CD4-positive, alpha-beta T cell treated with Interleukin-1 beta for 1 hour (primary cell): ENCODE results near the gene ASTN2.

Source experiments
- DNase-seq, 2 donors: peaks; one replicate each; pipeline ENCODE4 v3.0.0-alpha.2; 2020 to 2022

ASTN2 gene

DNA sequence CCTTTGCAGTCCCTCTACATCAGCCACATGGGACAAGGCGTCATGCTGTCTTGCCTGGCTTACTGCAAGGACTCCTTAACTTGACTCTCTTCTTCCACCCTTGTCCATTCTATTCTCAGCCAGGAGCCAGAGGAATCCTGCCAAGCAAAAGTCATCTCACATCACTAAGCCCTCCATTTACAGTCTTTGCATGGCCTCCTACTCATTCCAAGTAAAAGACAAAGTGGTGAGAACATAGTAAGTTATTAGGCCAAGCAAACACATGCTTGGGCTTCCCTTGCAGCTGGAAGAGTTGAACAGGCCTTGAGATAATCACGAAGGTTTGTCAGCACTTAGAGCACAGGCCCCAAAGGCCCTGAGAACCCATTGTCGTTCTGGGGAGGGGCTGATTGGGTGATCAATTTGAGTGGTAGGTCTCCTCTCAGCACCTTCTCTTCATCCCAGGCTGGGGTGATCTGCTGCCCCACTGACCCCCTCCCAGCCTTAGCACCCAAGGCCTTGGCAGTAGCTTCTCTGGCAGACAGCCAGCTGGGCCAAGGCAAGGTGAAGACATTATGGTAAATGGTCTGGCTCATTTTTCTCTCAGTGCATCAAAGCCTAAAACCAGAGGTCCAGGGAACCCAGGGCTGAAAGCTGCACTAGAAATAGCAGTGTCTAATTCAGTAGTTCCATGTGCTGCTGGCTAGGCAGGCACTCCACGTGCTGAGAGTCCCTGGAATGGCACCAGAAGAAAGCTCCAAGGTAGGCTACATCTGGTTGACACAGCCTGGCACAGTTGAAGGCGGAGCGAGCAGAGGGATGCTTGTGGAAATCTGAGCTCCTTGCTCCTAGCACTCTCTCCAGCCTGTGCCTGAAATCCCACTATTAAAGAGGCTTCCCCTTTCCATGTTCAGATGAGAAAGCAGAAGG lies 121.4 kb downstream of the ASTN2 start:
- DNase-seq: no peak

DNA sequence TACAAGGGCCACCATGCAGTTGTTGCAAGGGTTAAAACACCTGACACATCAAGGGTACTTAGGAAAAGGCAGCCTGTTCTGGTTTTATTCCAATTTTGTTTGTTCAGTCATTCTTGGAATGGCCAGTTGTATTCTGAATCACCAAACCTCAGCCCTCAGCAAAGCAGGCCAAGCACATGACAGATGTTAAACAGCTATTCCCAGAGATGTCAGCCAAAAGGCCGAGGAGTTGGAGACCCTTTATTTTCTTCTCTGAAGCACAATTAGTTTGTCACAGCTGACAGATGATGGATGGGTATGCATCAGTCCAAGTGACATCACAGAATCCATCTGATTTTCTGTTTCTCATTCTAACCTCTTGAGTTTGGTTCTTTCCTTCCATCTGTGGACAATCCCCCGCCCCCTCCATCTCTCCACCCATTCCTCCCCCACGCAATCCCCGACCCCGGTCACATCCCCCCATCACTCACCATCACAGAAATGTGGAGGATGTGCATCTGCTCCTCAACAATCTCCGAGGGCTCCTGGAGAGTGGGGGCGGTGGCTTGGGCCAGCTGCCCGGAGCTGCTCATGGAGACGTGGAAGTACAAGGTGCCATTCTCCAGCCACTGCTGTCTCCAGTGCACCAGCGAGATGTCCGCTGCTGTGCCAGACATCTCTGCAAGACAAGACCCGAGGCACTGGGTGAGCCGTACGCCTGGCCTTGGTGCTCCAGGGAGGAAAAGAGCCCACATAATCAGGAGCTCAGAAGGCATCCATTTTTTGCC lies 123.8 kb downstream of the ASTN2 start:
- no peak for DNase-seq

DNA sequence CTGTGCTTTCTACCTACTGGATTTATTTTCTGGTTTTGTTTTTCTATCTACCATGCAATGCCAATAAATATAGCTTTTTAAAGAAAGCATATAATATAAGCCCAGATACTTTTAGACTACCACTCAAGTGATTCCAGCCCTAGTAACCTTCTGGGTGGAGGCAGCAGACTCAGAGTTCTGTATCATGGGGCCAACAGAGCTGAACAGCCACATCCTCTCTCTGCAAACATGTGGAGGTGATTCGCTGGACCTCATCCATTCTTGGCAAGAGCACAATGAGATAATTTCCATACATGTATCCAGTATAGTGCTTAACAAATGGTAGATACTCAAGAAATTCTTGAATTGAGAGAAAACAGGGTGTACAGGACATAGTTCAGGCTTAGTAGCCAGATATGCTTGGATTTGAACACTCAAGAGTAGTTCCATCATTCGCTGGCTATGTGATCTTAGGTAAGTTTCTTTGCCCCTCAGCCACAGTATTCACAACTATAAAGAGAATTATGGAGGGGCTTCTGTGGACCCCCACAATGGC lies 124.5 kb downstream of the ASTN2 start:
- DNase-seq: no peak

DNA sequence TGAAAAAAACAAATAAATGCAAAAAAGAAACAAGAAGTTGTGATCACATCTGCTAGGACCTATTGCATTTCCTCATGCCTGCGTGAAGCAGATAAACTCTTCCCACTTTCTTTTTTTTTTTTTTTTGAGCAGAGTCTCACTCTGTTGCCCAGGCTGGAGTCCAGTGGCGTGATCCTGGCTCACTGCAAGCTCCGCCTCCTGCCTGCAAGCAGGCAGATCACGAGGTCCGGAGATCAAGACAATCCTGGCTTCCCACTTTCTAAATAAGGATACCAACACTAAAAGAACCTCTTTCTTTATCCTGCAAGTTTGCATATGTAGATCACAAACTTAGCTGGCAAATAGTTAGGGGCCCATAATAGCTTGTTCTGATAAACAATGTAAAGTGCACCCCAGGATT lies 128.6 kb downstream of the ASTN2 start:
- no peak for DNase-seq

DNA sequence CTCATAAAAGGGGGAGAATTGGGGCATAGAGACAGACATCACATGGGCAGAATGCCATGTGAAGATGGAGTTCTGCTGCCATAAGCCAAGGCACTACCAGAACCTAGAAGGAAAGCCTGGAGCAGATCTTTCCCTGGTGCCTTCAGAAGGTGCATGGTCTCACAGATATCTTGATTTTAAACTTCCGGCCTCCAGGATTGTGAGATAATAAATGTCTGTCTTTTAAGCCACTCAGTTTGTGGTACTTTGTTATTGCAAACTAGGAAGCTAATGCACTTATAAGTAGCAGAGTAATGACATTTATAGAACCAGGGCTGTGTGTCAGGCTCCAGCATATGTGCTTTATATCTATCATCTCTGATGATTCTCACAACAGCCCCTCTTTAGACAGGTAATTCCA lies 130.4 kb downstream of the ASTN2 start:
- DNase-seq: no peak

DNA sequence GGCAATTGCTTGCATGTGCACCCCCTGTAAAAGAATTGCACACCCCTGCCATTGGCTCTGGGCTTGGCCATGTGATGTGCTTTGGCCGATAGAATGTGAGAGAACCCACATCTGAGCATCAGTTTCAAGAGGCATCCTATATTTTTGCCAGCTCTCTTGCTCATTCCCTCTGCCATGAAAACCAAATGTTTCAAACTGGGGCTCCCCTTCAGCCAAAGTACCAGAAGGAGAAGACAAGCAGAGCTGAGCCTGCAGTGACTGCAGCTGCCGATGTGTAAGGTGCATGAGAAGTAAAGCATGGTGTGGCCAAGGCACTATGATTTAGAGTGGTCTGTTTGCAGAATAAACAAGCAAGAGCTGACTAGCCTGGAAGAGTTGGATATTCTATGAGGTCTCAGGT lies 132.3 kb downstream of the ASTN2 start:
- no peak for DNase-seq

DNA sequence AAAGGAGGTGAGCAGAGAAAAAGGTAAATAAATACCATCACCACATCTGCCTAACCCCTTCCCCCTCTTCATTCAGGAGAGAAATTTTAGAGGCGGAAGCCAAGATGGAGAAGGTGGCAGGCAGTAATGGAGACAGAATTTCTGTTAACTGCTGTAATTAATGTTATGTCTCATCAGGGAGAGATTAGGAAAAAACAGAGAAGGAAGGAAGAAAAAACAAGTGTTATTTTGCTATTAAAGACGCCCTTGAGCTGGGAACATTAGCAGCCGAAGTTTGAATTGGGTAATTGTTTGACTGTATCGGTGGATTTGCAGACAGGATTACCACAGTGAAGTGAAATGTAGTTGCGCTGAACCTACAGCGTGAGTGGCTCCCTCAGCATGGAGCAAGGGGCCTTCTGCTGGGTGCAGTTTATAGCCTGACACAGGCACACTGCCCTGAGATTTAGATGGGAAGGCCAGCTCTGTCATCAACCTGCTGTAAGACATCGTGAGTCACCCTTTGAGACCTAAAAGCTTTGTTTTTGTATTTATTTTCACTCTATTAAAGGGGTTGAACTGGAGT lies 136.3 kb downstream of the ASTN2 start:
- no peak for DNase-seq

DNA sequence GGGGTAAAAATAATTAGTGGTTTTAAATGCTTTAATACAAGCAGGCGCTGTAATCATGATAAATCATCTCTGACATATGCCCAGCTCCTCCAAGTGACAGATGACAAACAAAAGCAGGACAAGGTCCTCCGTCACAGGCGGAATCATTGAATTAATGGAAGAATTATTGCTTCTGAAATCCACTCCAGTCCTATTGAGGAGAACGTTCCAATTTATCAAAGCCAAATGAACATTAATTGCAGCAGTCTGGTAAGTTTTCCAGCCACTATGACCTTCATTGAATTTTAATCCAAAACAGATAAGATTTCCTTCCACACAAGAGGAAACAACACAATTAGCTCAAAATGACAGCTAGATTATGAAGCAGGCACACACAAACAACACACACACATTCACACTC lies 136.8 kb downstream of the ASTN2 start:
- no peak for DNase-seq

DNA sequence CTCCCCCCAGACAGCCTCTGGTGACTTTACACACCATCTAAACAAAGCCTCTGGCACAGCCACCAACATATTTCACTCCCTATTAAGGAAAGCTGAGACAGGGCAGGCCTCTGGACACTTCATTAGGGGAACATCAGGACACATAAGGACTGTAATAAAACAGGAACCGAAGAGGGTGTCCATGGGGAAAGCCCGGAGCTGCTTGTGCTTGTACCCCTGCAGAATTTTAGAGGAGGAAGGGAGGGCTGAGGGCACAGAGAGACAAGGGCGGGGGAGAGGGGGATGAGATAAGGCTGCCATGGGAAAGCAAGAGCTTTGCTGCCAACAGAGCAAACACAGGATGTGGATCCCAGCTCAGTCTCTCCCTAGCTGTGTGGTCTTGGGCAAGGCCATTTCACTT lies 138.4 kb downstream of the ASTN2 start:
- no peak for DNase-seq

DNA sequence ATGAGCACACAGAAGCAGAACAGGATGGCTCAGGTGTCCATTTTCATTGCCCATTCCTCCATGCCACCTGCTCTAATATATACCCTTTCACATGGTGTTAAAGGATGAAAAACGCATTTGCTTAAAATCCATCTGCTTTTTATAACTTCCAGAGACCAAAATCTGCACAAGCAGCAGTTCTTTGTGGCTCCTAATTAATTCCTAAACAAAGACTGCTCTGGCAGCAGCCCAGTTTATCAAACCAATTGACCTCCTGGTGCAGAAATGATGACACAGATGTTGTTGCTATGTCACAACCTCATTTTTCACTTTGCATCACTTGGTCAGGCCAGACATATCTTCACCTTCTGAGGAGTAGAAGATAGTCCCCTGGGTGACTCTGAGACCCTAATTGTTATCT lies 141.2 kb downstream of the ASTN2 start:
- no peak for DNase-seq

DNA sequence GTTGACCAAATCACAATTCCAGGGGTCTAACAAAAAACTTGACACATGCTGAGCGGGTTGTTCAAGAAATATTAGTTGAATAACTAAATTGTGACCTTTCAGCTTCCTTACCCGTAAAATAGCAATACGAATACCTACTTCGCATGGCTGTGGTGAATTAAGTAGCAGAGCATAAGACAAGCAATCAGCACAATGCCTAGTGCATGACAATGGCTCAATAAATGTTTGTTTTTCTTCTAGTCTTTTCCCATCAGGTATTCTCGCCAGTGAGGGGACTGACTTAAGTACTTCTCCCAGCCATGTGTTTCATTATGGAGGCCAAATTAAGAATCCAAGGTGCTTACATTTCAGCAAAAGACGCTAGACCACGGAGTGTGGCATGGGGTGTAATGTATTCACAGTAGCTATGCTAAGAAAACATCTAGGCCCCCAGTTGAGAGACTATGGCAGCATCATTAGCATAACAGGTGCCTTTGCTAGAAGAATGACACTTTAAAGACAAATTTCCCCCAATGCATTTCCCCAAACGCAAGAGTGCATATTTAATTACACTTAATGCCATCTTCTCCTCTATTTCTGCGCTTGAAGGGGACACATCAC lies 145.9 kb downstream of the ASTN2 start:
- no peak for DNase-seq

DNA sequence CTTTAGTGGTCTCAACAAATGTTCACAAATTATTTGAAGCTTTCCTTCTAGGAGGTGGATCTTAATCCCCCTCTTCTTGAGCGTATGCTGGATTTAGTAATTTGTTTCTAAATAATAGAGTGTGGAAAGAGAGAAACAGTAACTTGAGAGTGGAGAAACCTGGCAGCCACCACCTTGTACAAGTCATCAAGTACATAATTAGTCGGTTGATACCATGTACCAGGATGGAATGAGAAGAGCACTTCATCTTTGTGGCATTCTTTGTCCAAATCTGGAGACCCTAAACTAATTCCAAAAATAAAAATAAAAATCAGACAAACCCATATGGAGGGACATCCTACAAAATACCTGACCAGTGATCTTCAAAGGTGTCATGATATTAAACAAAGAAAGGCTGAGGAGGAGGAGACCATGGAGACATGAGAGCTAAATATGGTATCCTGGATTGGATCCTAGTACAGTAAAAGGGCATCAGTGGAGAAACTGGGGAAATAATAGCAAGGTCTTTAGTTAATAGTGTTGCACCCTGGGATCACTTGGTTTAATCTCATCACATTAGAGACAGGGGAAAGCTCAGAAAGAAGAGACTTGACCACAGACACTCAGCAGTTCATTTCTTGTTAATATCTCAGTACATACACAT lies 147.9 kb downstream of the ASTN2 start:
- no peak for DNase-seq

DNA sequence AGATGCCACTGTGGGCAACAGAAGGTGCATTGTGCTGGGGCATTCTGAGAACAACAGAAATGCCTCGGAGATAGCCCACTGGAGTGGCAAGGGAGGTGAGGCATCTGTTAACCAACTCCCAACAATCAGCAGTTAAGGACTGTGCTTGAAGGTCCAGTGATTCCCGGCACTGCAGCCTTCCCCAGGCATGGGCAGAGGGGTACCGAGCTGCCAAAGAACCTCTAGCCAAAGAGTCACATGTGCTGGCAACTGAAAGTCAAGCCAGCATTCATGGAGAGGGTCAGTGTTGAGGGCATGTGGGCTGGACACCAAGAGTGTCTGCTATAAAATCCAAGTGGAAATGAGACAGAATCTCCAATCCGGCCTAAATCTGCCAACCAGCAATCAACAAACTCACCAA lies 149.6 kb downstream of the ASTN2 start:
- no peak for DNase-seq

DNA sequence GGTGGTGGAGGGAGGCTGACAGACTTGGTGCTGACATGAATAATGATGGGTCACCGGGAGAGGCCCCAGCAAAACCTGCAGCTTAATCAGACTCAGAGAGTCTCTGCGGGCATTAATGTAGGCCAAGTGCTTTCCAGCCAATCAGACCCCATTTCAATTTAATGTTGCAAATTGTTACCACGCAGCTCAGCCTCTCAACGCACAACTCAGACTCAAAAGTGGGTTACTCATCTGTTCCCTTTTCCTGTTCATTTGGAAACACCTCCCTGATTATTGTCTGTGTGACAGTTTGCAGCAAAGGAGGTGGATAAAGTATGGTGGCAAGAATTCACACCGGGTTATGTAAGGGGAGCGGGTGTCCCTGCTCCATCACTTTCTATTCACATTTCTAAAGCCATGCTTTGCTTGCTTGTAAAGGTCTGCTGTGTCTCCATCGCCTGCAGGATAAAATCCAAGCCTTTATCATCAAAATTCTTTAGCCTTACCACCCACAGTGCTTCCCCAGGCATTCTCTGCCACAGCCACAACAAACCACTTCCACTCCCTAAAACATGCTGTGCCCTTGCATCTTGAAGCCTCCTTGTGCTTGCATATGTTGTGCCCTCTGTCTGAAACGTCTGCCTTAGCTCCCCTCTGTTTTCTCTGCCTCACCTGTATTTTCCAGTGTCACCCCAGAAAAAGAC lies 156.5 kb downstream of the ASTN2 start:
- DNase-seq: no peak

DNA sequence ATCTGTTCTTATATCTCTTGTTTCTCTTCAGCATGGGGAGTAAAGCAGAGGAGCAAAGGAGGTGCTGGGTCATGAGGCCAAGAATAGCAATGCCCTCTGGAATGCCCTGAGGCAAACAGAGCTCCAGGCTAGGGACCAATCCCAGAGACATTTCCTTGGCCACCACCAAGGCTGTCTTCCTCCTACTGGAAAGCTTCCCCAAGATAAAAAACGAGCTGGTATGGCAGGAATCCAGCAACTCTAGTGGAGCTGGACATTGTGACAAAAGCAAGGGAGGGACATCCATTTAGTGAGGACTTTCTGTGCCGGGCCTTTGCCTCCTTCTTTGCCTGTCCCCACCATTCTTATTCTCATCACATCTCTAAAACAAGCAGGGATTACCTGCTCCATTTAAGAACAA lies 161.6 kb downstream of the ASTN2 start:
- no peak for DNase-seq

DNA sequence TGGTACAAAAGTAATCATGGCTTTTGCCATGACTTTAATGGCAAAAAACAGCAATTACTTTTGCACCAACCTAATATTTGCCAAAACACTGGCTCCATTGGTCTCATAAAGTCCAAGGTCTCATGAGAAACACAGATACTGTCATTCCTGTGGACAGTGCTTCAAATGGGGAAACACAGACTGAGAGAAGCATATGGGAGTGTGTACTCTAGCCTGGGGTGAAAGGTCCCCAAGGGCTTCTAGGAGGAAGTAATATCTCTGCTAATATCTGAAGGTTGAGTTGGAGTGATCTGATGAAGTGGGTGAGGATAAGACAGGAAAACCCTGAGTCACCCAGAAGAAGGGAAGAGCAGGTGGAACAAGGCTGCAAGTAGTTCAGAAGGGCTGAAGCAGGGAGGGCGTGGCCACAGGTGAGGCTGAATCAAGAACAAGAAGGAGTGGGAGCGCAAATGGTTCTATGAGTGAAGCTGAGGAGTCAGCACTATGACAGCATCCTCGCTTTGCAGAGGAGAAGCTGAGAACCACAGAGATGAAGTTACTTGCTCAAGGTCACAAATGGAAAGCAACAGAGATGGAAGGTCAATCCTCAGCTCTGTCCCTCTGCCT lies 164.1 kb downstream of the ASTN2 start:
- DNase-seq: no peak

DNA sequence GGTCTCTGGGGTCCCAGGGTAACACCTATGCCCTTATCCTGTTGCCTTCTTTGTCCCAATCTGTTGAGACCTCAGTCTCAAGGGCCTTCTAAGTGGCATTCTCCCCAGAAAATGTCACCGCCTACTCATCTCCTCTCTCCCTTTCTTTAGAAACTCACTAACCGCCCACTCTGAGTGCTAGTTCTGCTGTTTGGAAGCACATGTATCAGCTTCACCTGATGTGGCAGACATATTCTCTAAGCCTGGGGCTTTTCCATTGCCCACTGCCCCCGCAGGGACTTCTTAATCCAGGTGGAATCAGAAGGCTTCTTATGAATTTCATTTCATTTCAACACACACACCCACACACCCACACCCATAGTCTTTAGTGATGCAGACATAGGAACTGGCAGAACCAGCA lies 165.1 kb downstream of the ASTN2 start:
- DNase-seq: no peak

DNA sequence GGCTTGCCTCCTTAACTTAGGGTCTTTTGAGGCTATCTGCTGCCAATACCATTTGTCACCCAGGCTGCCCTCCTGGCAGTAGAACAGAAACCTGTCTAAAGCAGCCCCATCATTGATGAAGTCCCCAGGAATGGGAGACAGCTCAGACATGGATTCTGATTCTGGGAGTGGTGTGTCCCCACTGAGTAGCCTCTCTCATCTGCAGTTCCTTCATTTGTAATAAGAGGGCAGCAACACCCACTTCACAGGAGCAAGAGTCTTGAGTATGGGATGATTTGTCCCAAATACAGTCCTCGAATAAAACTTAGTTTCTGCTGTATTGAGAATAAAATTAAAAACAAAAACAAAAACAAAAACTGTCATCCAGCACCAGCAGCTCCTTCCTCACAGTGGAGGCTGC lies 167.6 kb downstream of the ASTN2 start:
- no peak for DNase-seq

DNA sequence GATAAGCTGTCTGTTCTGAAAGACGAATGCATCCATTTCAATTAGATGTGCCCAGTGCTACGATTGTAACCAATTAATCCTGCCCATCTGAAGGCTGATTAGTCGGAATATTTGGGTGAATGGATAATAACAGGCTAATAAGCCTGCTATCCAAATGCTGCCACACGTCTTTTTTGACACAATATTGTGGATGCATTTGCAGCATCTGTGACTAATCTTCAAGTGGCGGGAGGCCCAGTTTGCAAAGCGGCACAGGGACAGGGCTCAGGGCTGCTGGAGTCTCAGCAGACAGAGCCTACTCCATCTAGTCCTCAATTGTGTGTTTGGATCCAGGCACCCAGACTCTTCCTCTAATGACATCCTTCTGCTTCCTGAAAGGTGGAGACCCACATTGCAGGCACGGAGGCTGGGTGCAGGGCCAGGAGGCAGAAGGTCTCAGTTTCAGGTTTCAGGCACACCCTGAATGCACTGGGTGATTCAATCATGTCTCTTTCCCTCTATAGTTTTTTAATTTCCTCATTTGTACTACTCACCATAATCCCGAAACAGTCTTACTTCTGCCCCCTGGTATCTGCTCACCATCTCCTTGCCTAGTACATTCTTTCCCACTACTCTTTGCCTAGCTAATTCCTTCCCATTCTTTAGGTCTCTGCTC lies 169.6 kb downstream of the ASTN2 start:
- DNase-seq: no peak

DNA sequence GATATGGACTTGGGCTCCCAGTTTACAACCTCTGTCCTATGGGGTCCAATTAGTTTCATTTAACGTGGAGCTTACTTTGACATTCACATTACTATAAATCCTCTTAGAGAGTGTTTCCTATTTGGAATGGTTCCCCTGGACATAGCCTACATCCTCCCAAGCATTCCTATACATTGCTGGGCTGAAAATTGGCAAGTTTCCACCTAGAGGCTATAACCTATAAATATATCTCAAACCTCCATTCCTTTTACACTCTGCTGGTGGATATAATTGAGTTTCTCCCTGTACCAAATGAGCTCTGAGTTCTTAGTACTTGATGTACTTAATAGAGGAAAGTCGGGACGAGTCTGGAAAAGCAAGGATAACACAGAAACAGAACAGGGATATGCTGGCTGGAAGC lies 172.8 kb downstream of the ASTN2 start:
- DNase-seq: no peak

DNA sequence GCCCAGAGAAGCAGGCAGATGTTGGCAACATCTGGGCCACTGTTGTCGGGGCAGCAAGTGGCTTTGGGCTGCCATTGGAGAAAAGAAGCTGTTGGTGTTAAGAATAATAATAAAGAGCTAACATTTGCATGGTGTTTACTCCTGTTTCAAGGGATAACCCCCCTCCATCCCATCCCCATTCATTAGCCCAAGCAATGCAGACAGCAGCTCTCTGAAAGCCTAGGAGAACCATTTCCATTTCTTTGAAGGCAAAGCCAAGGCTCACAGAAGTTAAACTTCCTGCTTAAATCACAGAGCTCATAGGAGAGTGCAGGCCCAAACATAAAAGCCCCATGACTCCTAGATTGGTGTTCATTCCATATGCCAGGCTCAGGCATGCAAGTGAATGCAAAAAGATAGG lies 175.4 kb downstream of the ASTN2 start:
- DNase-seq: no peak
